Liver (tissue), 9 donors: ENCODE results near the gene KIF22. TPM values are rescaled to one million over a fixed set of nuclear protein-coding genes. Genes with fewer than 3 reads are reported as not detected.
"Not testable (repeated sequence)": the region's sequence is repeated elsewhere in the genome, so short reads cannot be mapped to it uniquely, and the experiment has no call there.

Source experiments
- DNase-seq: peaks from one replicate; pipeline ENCODE4 v3.0.0-alpha.2; 2017; ENCODE audit warnings: low spot score
- H3K27ac ChIP-seq, 2 donors: one replicate each; pipeline ENCODE4 v1.7.0; 2013; ENCODE audit warnings: inconsistent platforms in 2 of 2, low read length in 2 of 2, control low read depth in 1 of 2, low read depth in 1 of 2, mild to moderate bottlenecking in 1 of 2
- H3K27me3 ChIP-seq, 4 donors: one replicate each; pipeline versions ENCODE4 v1.6.1 to v1.7.0; 2013; ENCODE audit warnings: low read length in 3 of 4, inconsistent platforms in 1 of 4, mild to moderate bottlenecking in 1 of 4, moderate library complexity in 1 of 4; ENCODE audit not compliant: control insufficient read depth in 4 of 4, insufficient read depth in 4 of 4
- H3K36me3 ChIP-seq, 4 donors: one replicate each; pipeline versions ENCODE4 v1.6.1 to v1.7.0; 2013; ENCODE audit warnings: low read length in 3 of 4, mild to moderate bottlenecking in 3 of 4, low read depth in 1 of 4, moderate library complexity in 1 of 4; ENCODE audit not compliant: control insufficient read depth in 4 of 4, insufficient read depth in 3 of 4
- H3K4me1 ChIP-seq, 4 donors: one replicate each; pipeline versions ENCODE4 v1.6.1 to v1.7.0; 2013; ENCODE audit warnings: low read length in 3 of 4, mild to moderate bottlenecking in 3 of 4, moderate library complexity in 1 of 4; ENCODE audit not compliant: control insufficient read depth in 4 of 4, insufficient read depth in 4 of 4
- H3K4me3 ChIP-seq, 3 donors: one replicate each; pipeline versions ENCODE4 v1.6.1 to v1.7.0; 2013; ENCODE audit warnings: low read length in 3 of 3, control low read depth in 1 of 3, low read depth in 1 of 3, mild to moderate bottlenecking in 1 of 3
- H3K9ac ChIP-seq, 2 donors: one replicate each; pipeline ENCODE4 v1.7.0; 2013; ENCODE audit warnings: low read length in 2 of 2, mild to moderate bottlenecking in 2 of 2, moderate library complexity in 2 of 2, control low read depth in 1 of 2, low read depth in 1 of 2
- H3K9me3 ChIP-seq, 4 donors: one replicate each; pipeline versions ENCODE4 v1.6.1 to v1.7.0; 2013; ENCODE audit warnings: low read length in 3 of 4; ENCODE audit not compliant: control insufficient read depth in 4 of 4
- EGR1 ChIP-seq, 2 donors: IDR thresholded peaks; 2 replicates each; pipeline ENCODE4 v1.6.1; 2016 to 2018; ENCODE audit warnings: antibody characterized with exemption in 2 of 2, low read depth in 2 of 2
- FOXA1 ChIP-seq: IDR thresholded peaks from 2 replicates; pipeline ENCODE4 v1.6.1; 2016; ENCODE audit warnings: antibody characterized with exemption
- FOXA2 ChIP-seq: IDR thresholded peaks from 2 replicates; pipeline ENCODE4 v1.6.1; 2016; ENCODE audit warnings: antibody characterized with exemption
- GABPA ChIP-seq, 2 donors: IDR thresholded peaks in 1 of 2; conservative IDR thresholded peaks in 1 of 2; 2 replicates each; pipeline ENCODE4 v1.6.1; 2016; ENCODE audit warnings: antibody characterized with exemption in 2 of 2, mild to moderate bottlenecking in 1 of 2, moderate library complexity in 1 of 2
- HNF4A ChIP-seq, 2 donors: conservative IDR thresholded peaks; 2 replicates each; pipeline ENCODE4 v1.6.1; 2016; ENCODE audit warnings: antibody characterized with exemption in 2 of 2, mild to moderate bottlenecking in 2 of 2
- HNF4G ChIP-seq: IDR thresholded peaks from 2 replicates; pipeline ENCODE4 v1.6.1; 2016; ENCODE audit warnings: antibody characterized with exemption
- JUND ChIP-seq, 2 donors: IDR thresholded peaks; 2 replicates each; pipeline ENCODE4 v1.6.1; 2016; ENCODE audit warnings: antibody characterized with exemption in 2 of 2
- NR2F2 ChIP-seq: IDR thresholded peaks from 2 replicates; pipeline ENCODE4 v1.6.1; 2016; ENCODE audit warnings: antibody characterized with exemption
- RAD21 ChIP-seq, 2 donors: IDR thresholded peaks; 2 replicates each; pipeline ENCODE4 v1.6.1; 2016; ENCODE audit warnings: antibody characterized with exemption in 2 of 2, mild to moderate bottlenecking in 2 of 2
- REST ChIP-seq: IDR thresholded peaks from 2 replicates; pipeline ENCODE4 v1.6.1; 2016; ENCODE audit warnings: antibody characterized with exemption, mild to moderate bottlenecking
- RXRA ChIP-seq, 2 donors: IDR thresholded peaks; 2 replicates each; pipeline ENCODE4 v1.6.1; 2017 to 2018; ENCODE audit warnings: antibody characterized with exemption in 2 of 2, mild to moderate bottlenecking in 1 of 2
- SP1 ChIP-seq: IDR thresholded peaks from 2 replicates; pipeline ENCODE4 v1.6.1; 2018; ENCODE audit warnings: antibody characterized with exemption, mild to moderate bottlenecking
- TAF1 ChIP-seq: conservative IDR thresholded peaks from 2 replicates; pipeline ENCODE4 v1.6.1; 2016; ENCODE audit warnings: antibody characterized with exemption, mild to moderate bottlenecking
- YY1 ChIP-seq: IDR thresholded peaks from 2 replicates; pipeline ENCODE4 v1.6.1; 2016; ENCODE audit warnings: antibody characterized with exemption, mild to moderate bottlenecking
- ZBTB33 ChIP-seq: IDR thresholded peaks from 2 replicates; pipeline ENCODE4 v1.6.1; 2016; ENCODE audit warnings: antibody characterized with exemption
- WGBS: extraction: QIAGEN DNeasy Blood & Tissue Kit; methylation state at CpG from one replicate; pipeline ENCODE4 v1.1.7; 2013; 5-methylcytosine and 5-hydroxymethylcytosine counted together
- polyA plus RNA-seq, 2 donors: library from polyadenylated mRNA; stranded (reverse) in 1 of 2; unstranded in 1 of 2; fragments of 200-250 nt in 1 of 2; fragments of >200 nt in 1 of 2; fragmentation: Nextera tagmentation in 1 of 2; extraction: Ambion mirVana in 1 of 2; gene quantifications; one replicate each; pipeline versions ENCODE4 v1.2.1 to v1.2.3, GENCODE V29; 2013 to 2015
- total RNA-seq, 2 donors: library from RNA; depleted of rRNA; stranded (reverse); fragments of >200 nt; gene quantifications; one replicate each; pipeline ENCODE4 v1.2.3, GENCODE V29; 2014
- TF ChIP-seq, protein P1 (sequence below): fragments of 150-350 bp; IDR thresholded peaks from 2 replicates; pipeline ENCODE4 v1.5.1; 2017; ENCODE audit warnings: improper control_type of control experiment, low read depth, low read length; ENCODE audit not compliant: missing input control
- TF ChIP-seq, protein P2 (sequence below): IDR thresholded peaks from 2 replicates; pipeline ENCODE4 v1.6.1; 2016; ENCODE audit warnings: antibody characterized with exemption
- TF ChIP-seq, protein P3 (sequence below): IDR thresholded peaks from 2 replicates; pipeline ENCODE4 v1.6.1; 2016; ENCODE audit warnings: antibody characterized with exemption
- donor health status: healthy.
- donor health status: healthy.
- donor health status: healthy.
- donor health status: healthy.
- donor health status: healthy.

The KIF22 gene
- total and polyA plus RNA-seq, 4 donors: 15.0 to 80.1 (median 49.3) TPM

DNA sequence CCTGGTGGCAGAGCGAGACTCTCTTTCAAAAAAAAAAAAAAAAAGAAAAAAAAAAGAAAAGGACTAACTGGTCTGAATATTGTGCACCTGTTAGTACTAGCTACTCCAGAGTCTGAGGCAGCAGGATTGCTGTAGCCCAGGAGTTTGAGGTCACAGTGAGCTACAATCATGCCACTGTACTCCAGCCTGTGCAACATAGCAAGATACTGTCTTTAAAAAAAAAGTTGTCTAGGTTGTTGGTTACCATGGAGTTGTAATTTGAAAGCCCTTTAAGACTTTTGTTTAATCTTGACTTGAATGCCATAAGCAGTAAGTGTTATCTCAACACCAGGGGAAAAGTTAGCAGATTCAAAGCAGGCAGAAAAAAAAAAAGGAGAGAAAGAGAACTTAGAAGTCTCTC, 33.9 kb upstream of the KIF22 start (continued):
- TF ChIP-seq HNF4A (conservative IDR thresholded peaks at IDR 0.05) (no peak), NR2F2 (no peak)

DNA sequence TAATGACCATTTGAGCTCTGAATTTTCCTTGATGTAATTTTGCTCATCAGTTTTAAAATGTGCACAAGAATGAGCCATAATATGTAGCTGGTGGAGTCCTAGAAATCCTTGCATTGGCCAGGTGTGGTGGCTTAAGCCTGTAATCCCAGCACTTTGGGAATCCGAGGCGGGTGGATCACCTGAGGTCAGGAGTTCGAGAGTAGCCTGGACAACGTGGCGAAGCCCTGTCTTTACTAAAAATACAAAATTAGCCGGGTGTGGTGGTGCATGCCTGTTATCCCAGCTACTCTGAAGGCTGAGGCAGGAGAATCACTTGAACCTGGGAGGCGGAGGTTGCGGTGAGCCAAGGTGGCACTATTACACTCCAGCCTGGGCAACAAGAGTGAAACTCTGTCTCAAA, 33.5 kb upstream of the KIF22 start:
- not testable (repeated sequence) for H3K27me3 ChIP-seq, H3K9ac ChIP-seq, H3K9me3 ChIP-seq, DNase-seq, H3K36me3 ChIP-seq, H3K4me3 ChIP-seq, H3K27ac ChIP-seq
- WGBS: 80% methylated on average over 8 of the region's 8 CpGs
- peaks cover 6 to 48% (median 34%) of the 10 kb centered on the region in 4 donors for H3K4me1 ChIP-seq

DNA sequence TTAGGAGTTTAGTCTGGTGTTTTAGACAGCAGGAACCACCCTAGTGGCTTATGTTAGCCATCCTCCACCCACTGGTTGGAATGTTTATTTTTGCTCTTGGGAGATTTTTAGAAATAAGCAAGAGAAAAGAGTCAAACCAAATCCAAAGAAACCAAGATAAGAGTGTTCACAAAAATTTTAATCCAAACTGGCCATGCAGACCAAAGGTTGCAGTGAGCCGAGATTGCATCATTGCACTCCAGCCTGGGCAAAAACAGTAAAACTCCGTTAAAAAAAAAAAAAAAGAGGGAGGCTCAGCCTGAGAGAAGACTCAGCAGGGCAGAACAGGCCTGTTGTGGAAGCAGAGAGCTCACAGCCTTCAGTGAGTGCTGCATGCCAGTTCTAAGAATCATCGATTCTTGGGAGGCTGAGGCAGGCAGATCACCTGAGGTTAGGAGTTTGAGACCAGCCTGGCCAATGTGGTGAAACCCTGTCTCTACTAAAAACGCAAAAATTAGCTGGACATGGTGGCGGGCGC, 32.5 kb upstream of the KIF22 start:
- DNase-seq: no peak
- TF ChIP-seq NR2F2: no peak
- TF ChIP-seq RXRA (IDR thresholded peaks at IDR 0.05): peak; percentile 78 to 86
- TF ChIP-seq ZBTB33: no peak
- TF ChIP-seq SP1: peak; percentile 84
- TF ChIP-seq GABPA (IDR thresholded peaks at IDR 0.05 in 1 of 2, conservative IDR thresholded peaks at IDR 0.05 in 1 of 2): peak in 1 of 2 donors; percentile 35
- TF ChIP-seq, protein P1, sequence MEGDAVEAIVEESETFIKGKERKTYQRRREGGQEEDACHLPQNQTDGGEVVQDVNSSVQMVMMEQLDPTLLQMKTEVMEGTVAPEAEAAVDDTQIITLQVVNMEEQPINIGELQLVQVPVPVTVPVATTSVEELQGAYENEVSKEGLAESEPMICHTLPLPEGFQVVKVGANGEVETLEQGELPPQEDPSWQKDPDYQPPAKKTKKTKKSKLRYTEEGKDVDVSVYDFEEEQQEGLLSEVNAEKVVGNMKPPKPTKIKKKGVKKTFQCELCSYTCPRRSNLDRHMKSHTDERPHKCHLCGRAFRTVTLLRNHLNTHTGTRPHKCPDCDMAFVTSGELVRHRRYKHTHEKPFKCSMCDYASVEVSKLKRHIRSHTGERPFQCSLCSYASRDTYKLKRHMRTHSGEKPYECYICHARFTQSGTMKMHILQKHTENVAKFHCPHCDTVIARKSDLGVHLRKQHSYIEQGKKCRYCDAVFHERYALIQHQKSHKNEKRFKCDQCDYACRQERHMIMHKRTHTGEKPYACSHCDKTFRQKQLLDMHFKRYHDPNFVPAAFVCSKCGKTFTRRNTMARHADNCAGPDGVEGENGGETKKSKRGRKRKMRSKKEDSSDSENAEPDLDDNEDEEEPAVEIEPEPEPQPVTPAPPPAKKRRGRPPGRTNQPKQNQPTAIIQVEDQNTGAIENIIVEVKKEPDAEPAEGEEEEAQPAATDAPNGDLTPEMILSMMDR: peak; percentile 32
- TF ChIP-seq, protein P2, sequence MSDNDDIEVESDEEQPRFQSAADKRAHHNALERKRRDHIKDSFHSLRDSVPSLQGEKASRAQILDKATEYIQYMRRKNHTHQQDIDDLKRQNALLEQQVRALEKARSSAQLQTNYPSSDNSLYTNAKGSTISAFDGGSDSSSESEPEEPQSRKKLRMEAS: peak; percentile 58
- peak; percentile 45 for TF ChIP-seq HNF4G
- TF ChIP-seq JUND (IDR thresholded peaks at IDR 0.05): peak in 1 of 2 donors; percentile 81
- peak; percentile 67 for TF ChIP-seq REST
- TF ChIP-seq HNF4A (conservative IDR thresholded peaks at IDR 0.05): peak; percentile 81 to 89
- no peak for TF ChIP-seq FOXA1
- TF ChIP-seq FOXA2: no peak
- TF ChIP-seq YY1: peak; percentile 66
- no peak for TF ChIP-seq EGR1 (IDR thresholded peaks at IDR 0.05; ENCODE audit: low read depth in 2 of 2)
- TF ChIP-seq RAD21 (IDR thresholded peaks at IDR 0.05): peak; percentile 23 to 32
- TF ChIP-seq, protein P3, sequence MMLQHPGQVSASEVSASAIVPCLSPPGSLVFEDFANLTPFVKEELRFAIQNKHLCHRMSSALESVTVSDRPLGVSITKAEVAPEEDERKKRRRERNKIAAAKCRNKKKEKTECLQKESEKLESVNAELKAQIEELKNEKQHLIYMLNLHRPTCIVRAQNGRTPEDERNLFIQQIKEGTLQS: peak; percentile 92
- TF ChIP-seq TAF1: no peak
- Histone ChIP-seq H3K9ac (no peak overlapping the region), H3K9me3 (no peaks in the 10 kb centered on the region), H3K4me3 (no peak overlapping the region), H3K36me3 (no peaks in the 10 kb centered on the region), H3K27ac (peak overlapping the region; percentile 38 to 69), H3K4me1 (peaks cover 6 to 50% (median 35%) of the 10 kb centered on the region in 4 donors), H3K27me3 (no peaks in the 10 kb centered on the region)
- WGBS: 49% methylated on average over 6 of the region's 6 CpGs
